ENCODE measurements around the gene LRTM1. TPM values are rescaled to one million over a fixed set of nuclear protein-coding genes. Genes with fewer than 3 reads are reported as not detected.
A peak's percentile ranks its signal among the peaks of the same experiment; 100 is the strongest.

Gene LRTM1
- polyA plus RNA-seq, 3 donors: not detected

DNA sequence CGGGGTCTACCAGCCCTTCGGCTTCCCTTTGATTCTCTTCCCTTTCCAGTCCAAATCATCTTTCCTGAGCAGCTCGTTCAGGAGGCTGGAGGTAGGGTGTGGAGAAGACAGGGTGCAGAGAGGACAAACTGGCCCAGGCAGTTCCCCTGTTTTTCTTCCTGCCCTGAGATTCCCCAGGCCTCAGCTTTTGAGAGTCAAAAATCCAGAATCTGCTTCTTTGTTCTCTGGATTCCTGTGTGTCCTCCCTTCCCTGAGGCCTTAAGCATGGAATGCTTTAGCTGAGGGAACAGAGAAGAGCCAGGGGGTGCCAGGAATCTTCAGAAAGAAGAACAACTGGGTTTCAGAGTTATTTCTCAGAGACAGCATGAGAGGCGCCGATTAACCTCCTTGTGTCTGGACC lies 26.7 kb upstream of the LRTM1 start:
- Histone ChIP-seq H3K36me3 (replicated peaks in 1 of 2; ENCODE audit: control insufficient read depth in 1 of 2, insufficient read depth in 2 of 2, low read length in 2 of 2) (no peaks in the 10 kb centered on the region), H3K27me3 (ENCODE audit: control insufficient read depth in 2 of 2, insufficient read depth in 2 of 2, low read length in 2 of 2) (no peaks in the 10 kb centered on the region), H3K79me2 (ENCODE audit: insufficient read depth, low read length) (no peaks in the 10 kb centered on the region), H3K27ac (ENCODE audit: low read depth in 1 of 2, low read length in 2 of 2) (no peak overlapping the region), H3K4me3 (replicated peaks in 1 of 3; ENCODE audit: low read depth in 2 of 3, low read length in 3 of 3) (no peak overlapping the region), H3K4me1 (ENCODE audit: control insufficient read depth in 1 of 2, insufficient read depth in 2 of 2, low read length in 2 of 2) (no peaks in the 10 kb centered on the region), H3K9ac (ENCODE audit: insufficient read depth, low read length, poor library complexity, severe bottlenecking) (no peak overlapping the region), H2AFZ (ENCODE audit: insufficient read depth, low read depth, low read length, poor library complexity, severe bottlenecking) (peak overlapping the region; percentile 10), H3K9me3 (replicated peaks in 1 of 2; ENCODE audit: control insufficient read depth in 1 of 2, insufficient read depth in 1 of 2, low read length in 2 of 2) (no peaks in the 10 kb centered on the region), H4K20me1 (ENCODE audit: insufficient read depth, low read length) (no peaks in the 10 kb centered on the region), H3K4me2 (replicated peaks; ENCODE audit: extremely low read depth, low read length, poor library complexity, severe bottlenecking) (no peak overlapping the region)
- intact Hi-C loops (cut with micrococcal nuclease): loop anchor here in 1 of 2 donors (5.0 kb wide), 1 partner anchor 228 kb away; no protein-coding TSS in a partner anchor
- Mint-ChIP-seq H3K27me3 (ENCODE audit: low read depth in 3 of 3) (peaks cover 1 to 3% (median 3%) of the 10 kb centered on the region in 3 donors), H3K4me3 (no peak overlapping the region), H3K9me3 (peaks cover 0 to 5% (median 0%) of the 10 kb centered on the region in 7 donors), H3K27ac (no peak overlapping the region), H3K36me3 (no peaks in the 10 kb centered on the region), H3K4me1 (peaks cover 6% of the 10 kb centered on the region)
- no peak for DNase-seq
- TF ChIP-seq, protein P1, sequence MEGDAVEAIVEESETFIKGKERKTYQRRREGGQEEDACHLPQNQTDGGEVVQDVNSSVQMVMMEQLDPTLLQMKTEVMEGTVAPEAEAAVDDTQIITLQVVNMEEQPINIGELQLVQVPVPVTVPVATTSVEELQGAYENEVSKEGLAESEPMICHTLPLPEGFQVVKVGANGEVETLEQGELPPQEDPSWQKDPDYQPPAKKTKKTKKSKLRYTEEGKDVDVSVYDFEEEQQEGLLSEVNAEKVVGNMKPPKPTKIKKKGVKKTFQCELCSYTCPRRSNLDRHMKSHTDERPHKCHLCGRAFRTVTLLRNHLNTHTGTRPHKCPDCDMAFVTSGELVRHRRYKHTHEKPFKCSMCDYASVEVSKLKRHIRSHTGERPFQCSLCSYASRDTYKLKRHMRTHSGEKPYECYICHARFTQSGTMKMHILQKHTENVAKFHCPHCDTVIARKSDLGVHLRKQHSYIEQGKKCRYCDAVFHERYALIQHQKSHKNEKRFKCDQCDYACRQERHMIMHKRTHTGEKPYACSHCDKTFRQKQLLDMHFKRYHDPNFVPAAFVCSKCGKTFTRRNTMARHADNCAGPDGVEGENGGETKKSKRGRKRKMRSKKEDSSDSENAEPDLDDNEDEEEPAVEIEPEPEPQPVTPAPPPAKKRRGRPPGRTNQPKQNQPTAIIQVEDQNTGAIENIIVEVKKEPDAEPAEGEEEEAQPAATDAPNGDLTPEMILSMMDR (IDR thresholded peaks at IDR 0.05): no peak
- 50% methylated on average over 1 of the region's 5 CpGs for WGBS (ENCODE audit: insufficient coverage)

DNA sequence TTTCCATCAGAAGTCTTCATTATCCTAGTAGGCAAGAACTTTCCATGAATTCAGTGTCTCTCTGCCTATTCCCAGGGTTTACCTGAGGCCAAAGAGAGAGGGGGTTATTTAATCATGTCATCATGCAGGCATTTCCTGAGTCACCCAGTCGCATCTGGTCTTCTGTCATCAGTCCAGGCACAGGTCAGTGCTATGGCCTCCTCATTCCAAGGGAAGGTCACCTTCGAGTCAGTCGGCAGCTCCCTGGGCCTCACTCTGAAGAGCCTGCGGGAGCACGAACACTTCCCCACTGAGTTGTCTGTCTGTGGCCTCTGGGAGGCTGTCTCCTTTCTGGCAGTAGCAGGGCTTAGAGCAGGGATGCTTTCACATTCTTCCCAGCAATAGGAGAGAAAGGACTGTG lies 26.2 kb upstream of the LRTM1 start:
- no peaks in the 10 kb centered on the region for H3K36me3 Mint-ChIP-seq
- H2AFZ ChIP-seq (ENCODE audit: insufficient read depth, low read depth, low read length, poor library complexity, severe bottlenecking): no peak overlapping the region
- intact Hi-C loops (cut with micrococcal nuclease): loop anchor here in 1 of 2 donors (5.0 kb wide), 1 partner anchor 228 kb away; no protein-coding TSS in a partner anchor
- H3K4me3 ChIP-seq (replicated peaks in 1 of 3; ENCODE audit: low read depth in 2 of 3, low read length in 3 of 3): no peak overlapping the region
- H4K20me1 ChIP-seq (ENCODE audit: insufficient read depth, low read length): no peaks in the 10 kb centered on the region
- no peak overlapping the region for H3K27ac Mint-ChIP-seq
- no peak overlapping the region for H3K27ac ChIP-seq (ENCODE audit: low read depth in 1 of 2, low read length in 2 of 2)
- H3K27me3 Mint-ChIP-seq (ENCODE audit: low read depth in 3 of 3): peaks cover 1 to 5% (median 3%) of the 10 kb centered on the region in 3 donors
- peaks cover 6% of the 10 kb centered on the region for H3K4me1 Mint-ChIP-seq
- no peaks in the 10 kb centered on the region for H3K4me1 ChIP-seq (ENCODE audit: control insufficient read depth in 1 of 2, insufficient read depth in 2 of 2, low read length in 2 of 2)
- no peak for DNase-seq
- H3K9ac ChIP-seq (ENCODE audit: insufficient read depth, low read length, poor library complexity, severe bottlenecking): no peak overlapping the region
- H3K4me3 Mint-ChIP-seq: no peak overlapping the region
- H3K27me3 ChIP-seq (ENCODE audit: control insufficient read depth in 2 of 2, insufficient read depth in 2 of 2, low read length in 2 of 2): no peaks in the 10 kb centered on the region
- no peak overlapping the region for H3K4me2 ChIP-seq (replicated peaks; ENCODE audit: extremely low read depth, low read length, poor library complexity, severe bottlenecking)
- TF ChIP-seq, protein P1 (IDR thresholded peaks at IDR 0.05): no peak
- H3K79me2 ChIP-seq (ENCODE audit: insufficient read depth, low read length): no peaks in the 10 kb centered on the region
- WGBS (ENCODE audit: insufficient coverage): 96% methylated on average over 3 of the region's 5 CpGs
- no peaks in the 10 kb centered on the region for H3K36me3 ChIP-seq (replicated peaks in 1 of 2; ENCODE audit: control insufficient read depth in 1 of 2, insufficient read depth in 2 of 2, low read length in 2 of 2)
- peaks cover 0 to 5% (median 0%) of the 10 kb centered on the region in 7 donors for H3K9me3 Mint-ChIP-seq
- no peaks in the 10 kb centered on the region for H3K9me3 ChIP-seq (replicated peaks in 1 of 2; ENCODE audit: control insufficient read depth in 1 of 2, insufficient read depth in 1 of 2, low read length in 2 of 2)

All from CD14-positive monocyte (primary cell).